ENCODE results near the gene SERPINI1.

The SERPINI1 gene

GRCh38 chr3:167734498-167735232 is 856 bp upstream of the SERPINI1 start, which contains the start of gene PDCD10:
Gene PDCD10 (minus strand): TSS chr3:167734892. CDS start chr3:167720157, 14,735 bp downstream.
- TF ChIP-seq CTCF (IDR thresholded peaks at IDR 0.05; ENCODE audit: extremely low read depth, missing control alignments), result no peak
- peak; percentile 82 for DNase-seq (ENCODE audit: low spot score)

GRCh38 chr3:167736264-167736787 is 805 bp downstream of the SERPINI1 start:
- no peak for TF ChIP-seq CTCF (IDR thresholded peaks at IDR 0.05; ENCODE audit: extremely low read depth, missing control alignments)
- no peak for DNase-seq (ENCODE audit: low spot score)

- TF ChIP-seq CTCF (IDR thresholded peaks at IDR 0.05; ENCODE audit: extremely low read depth, missing control alignments), result no peak
- DNase-seq (ENCODE audit: low spot score), result no peak
These were observed 1.5 kb downstream of the SERPINI1 start for GRCh38 chr3:167736997-167737396.

- no peak for TF ChIP-seq CTCF (IDR thresholded peaks at IDR 0.05; ENCODE audit: extremely low read depth, missing control alignments)
- DNase-seq (ENCODE audit: low spot score), result no peak
These were observed 2.5 kb downstream of the SERPINI1 start for GRCh38 chr3:167738037-167738436.

- DNase-seq (ENCODE audit: low spot score), result no peak
- TF ChIP-seq CTCF (IDR thresholded peaks at IDR 0.05; ENCODE audit: extremely low read depth, missing control alignments), result no peak
These were observed 3.8 kb downstream of the SERPINI1 start for GRCh38 chr3:167739190-167739810.

- TF ChIP-seq CTCF (IDR thresholded peaks at IDR 0.05; ENCODE audit: extremely low read depth, missing control alignments), result peak; percentile 36
- DNase-seq (ENCODE audit: low spot score), result peak; percentile 16
These were observed 5.6 kb downstream of the SERPINI1 start for GRCh38 chr3:167740961-167741587.

- no peak for TF ChIP-seq CTCF (IDR thresholded peaks at IDR 0.05; ENCODE audit: extremely low read depth, missing control alignments)
- DNase-seq (ENCODE audit: low spot score), result no peak
These were observed 6.8 kb downstream of the SERPINI1 start for GRCh38 chr3:167742338-167742737.

Data from GM20000 (cell line).